GM21381 (cell line): ENCODE data around the gene BPIFB6.

Source experiments
- ATAC-seq: cut with Tn5 transposase; IDR thresholded peaks from one replicate; pipeline ENCODE4 v1.9.1; 2021; ENCODE audit warnings: mild to moderate bottlenecking, moderate library complexity; ENCODE audit not compliant: unreplicated experiment

The BPIFB6 gene

GRCh38 chr20:33000802-33001466 lies 30.5 kb upstream of the BPIFB6 start:
- ATAC-seq = no peak

GRCh38 chr20:33002087-33002808 lies 29.2 kb upstream of the BPIFB6 start:
- no peak for ATAC-seq

- no peak for ATAC-seq
Measured at GRCh38 chr20:33004141-33004751, 27.2 kb upstream of the BPIFB6 start, which contains the start of gene SUN5. TSS of gene SUN5 (minus strand) at chr20:33004433. CDS start at chr20:33004340, 93 bp downstream.

DNA sequence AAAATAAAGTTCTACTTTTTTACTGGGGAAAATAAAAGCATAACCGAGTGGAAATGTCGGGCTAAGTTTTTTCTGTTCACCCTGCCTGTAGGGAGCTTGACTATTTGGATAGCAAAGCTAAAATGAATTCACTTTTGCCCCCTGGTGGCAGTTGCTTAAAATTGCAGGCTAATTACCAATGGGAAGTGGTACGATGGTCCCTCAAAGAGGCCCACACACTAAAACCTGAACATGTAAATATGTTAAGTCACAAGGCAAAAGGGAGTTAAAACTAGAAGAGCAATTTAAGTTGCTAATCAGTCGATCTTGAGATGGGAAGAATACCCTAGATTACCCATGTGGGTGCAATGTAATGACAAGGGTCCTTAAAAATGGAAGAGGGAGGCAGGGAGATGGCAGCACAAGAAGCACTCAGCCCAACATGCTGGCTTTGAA lies 26.3 kb upstream of the BPIFB6 start:
- ATAC-seq = no peak

DNA sequence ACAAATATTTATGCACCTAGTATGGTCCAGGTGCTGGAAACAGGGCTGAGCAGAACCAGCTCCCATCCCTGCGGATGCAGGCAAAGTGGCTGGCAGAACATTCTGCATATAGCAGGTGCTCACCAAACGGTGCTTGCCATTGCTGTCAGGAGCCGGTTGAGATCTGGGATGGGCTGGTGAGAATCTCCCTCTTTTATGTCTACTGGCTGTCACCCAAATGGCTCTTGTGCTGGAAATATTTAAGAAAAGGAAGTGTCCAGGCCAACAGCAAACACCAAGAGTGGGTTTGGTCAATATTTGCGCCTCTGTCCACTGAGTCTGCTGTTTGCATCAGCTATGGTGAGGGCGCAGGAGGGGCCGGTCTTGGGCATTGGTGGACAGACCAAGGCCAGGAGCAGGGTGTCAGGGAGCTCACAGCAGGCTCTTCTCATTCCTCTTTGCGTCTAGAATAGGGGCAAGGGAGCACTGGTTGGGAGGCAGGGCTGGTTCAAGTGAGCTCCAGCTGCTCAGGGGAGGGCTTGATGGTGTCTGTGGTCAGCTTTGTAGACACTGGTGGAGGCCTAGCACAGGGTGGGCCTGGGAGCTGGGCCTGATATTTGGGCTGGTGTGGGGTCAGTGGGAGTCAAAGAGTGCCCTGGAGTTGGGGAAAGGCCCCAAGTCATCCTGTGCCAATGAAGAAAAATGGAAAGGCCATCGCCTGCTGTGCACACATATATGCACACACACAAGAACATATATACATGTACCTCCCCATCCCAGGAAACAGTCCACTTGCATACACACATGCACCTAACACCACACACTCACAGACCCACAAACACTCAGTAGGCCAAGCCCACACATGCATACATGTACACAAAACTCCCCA lies 25.3 kb upstream of the BPIFB6 start:
- ATAC-seq = no peak

- no peak for ATAC-seq
Measured at GRCh38 chr20:33006776-33007375, 24.6 kb upstream of the BPIFB6 start.

DNA sequence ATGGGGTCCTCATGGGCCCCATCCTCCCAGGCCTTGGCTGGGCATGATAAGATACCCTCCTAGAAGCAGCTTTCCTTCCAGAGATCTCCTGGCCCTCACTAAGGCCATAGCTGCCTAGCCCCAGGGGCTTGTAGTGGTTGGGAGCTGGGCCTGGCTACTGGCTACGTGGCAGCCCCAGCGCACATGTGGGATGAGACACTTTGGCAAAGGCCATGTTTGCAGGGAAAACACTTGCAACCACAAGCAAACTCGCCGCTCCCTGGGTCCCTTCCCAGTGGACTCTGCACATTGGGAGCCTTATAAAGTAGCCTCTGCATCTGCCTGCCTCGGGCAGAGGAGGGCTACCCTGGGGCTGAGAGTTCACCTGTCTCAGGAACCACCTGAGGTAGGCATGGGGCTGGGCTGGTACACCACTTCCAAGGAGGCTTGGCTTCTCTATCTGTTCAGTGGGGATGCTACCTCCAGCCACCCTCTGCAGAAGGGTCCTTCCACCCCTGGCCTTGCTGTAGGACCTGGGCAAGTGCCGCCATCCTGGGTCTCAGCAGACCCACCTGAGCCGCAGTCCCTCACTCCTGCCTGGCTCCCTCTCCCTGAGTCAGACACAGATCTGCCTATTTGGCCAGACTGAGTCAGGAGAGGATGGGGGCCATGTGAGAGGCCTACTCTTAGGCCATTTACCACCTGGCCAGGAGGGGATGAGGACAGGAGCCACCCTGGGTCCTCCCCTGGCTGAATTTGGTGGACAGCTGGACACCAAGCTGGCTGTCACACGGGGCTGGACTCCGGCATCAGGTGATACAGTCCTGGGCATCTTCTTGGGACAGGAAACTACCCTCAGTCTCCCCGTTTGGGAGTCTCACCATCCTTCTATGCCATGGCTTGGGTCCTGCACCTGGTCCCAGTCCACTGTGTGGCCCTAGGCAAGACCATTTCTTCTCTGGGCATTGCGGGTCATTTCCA lies 23.8 kb upstream of the BPIFB6 start, which contains the start of gene BPIFB2:
TSS of gene BPIFB2 (plus strand) at position 329 of the 960 bp plus-strand sequence. CDS start 871 bp downstream, outside the sequence.
- ATAC-seq = no peak

GRCh38 chr20:33008336-33009213 lies 22.9 kb upstream of the BPIFB6 start:
- ATAC-seq = no peak

DNA sequence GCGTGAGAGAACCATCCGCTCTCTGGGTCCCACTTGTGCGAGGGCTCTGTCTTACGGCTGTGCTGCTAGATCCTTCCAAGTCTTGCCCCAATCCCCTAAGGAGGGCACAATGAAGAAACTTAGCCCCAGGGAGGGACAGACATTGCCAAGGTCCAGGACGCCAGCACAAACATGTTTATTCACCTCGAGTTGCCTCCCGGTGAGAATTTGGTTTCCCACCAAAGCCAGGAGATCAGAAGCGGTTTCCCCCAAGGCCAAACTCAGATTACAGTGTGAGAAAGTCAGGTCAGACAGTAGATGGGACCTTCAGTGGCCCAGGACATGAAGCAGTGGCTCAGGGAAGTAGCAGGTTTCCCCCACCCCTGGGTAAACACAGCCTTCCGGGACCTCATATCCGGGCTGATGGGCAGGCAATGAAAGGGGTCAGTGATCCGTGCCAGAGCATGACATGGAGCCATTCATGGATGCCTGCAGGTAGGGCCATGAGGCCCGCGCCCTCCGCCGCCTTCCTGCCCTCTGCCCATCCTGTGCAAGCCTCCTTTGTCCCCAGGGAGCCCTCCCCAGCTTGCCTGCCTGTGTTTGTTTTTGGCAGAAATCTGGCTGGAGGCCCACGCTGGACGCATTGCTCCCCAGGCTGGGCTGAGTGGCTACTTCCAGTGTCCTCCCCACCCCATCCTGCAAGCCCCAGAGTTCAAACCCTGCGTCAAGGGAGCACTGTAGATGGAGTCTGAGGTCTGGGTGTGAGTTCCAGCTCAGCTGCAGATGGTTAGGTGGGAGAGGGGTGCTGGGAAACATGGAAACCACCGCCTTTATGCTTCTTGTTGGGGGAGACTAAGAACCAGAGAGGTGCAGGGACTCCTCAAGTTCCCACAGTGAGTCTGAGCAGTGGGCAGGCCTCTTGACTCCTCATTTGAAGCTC lies 22.0 kb upstream of the BPIFB6 start:
- no peak for ATAC-seq

DNA sequence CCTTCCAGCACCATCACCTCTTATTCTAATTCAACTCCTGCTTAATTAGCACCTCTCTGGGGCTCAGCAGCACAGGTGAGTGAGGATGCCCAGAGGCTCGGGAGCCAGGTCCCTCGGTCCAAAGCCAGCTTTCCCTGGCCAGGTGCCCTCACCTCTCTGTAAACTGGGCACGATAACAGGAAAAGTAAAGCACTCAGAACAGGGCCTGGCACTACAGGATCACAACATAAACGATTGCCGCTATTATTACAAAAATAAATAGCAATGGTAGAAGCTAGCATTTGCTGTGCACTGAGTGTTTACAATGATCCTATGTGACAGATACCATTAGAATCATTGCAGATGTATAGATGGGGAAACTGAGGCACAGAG lies 21.3 kb upstream of the BPIFB6 start:
- no peak for ATAC-seq

- no peak for ATAC-seq
Measured at GRCh38 chr20:33010674-33011449, 20.6 kb upstream of the BPIFB6 start.

- ATAC-seq = no peak
Measured at GRCh38 chr20:33012327-33013189, 18.9 kb upstream of the BPIFB6 start.

- no peak for ATAC-seq
Measured at GRCh38 chr20:33013701-33014326, 17.6 kb upstream of the BPIFB6 start.

DNA sequence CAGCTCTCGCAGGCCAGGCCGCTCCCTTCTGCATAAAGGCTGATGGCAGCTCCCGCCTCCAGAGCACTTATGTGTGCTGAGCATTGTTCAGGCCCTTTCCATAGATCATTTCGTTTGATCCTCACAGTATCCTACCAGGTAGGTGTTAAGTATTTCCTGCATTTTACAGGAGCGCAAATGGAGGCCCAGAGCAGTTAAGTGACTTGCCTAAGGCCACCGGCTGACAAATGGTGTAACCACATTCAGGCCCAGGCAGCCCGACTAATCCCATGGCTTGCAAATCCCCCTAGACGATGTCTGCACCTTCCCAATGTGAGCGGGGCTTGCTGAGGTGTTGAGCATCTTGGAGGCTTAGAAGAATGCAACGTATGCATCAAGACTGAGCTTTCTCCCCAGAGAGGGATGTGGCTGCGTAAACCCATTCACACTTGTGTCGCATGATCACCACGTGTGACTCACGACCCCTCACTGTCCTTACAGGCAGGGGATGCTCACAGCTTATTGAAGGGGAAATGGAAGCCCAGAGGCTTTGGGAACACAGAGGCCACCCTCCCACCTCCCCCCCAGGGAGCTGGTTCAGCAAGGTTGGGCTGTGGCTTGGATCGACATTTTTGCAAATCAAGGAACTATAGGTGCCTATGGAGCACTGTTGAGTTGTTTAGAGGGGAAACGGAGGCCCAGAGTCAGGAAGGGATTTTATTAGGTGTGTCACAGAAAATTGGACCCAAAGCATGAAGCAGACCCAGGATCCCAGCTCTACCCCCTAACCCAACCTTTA lies 16.9 kb upstream of the BPIFB6 start:
- ATAC-seq = no peak

- ATAC-seq = no peak
Measured at GRCh38 chr20:33015114-33015484, 16.3 kb upstream of the BPIFB6 start.
